ENCODE data around the gene TENM3. TPM values are rescaled to one million over a fixed set of nuclear protein-coding genes. Genes with fewer than 3 reads are reported as not detected.

The TENM3 gene
- total and polyA plus RNA-seq, 10 of the 15 experiments (the other 5 are each of a cell fraction or from before 2014, with no cell fraction given) = 0.01 to 1.7 (median 0.08) TPM; not detected in 2

DNA sequence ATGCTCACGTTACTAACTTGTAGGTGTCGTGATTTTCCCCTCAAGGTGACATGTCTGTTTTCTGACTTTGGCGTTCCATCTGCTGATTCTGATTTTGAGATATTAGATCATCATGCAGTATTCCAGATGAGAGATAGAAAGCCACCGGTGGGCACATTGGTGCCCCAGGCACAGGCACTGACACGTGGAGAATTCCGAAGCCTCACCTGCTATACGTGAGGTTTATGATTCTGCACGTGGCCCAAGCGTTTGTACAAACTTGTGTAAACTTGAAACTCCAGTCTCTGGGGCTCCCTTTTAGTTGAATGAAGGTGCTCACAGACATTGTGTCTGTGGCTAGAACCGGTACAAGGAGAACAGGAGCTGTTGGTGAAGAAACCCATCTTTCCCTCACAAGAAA lies 81.1 kb downstream of the TENM3 start:
- TF ChIP-seq, protein P1, sequence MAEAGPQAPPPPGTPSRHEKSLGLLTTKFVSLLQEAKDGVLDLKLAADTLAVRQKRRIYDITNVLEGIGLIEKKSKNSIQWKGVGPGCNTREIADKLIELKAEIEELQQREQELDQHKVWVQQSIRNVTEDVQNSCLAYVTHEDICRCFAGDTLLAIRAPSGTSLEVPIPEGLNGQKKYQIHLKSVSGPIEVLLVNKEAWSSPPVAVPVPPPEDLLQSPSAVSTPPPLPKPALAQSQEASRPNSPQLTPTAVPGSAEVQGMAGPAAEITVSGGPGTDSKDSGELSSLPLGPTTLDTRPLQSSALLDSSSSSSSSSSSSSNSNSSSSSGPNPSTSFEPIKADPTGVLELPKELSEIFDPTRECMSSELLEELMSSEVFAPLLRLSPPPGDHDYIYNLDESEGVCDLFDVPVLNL (IDR thresholded peaks at IDR 0.05; ENCODE audit: low read depth, low read length) = no peak
- TF ChIP-seq RAD21 (IDR thresholded peaks at IDR 0.05; ENCODE audit: insufficient read depth, low read depth, low read length) (no peak), IKZF2 (IDR thresholded peaks at IDR 0.05) (no peak), SIN3A (IDR thresholded peaks at IDR 0.05; ENCODE audit: low read depth, low read length) (no peak), CBX3 (IDR thresholded peaks at IDR 0.05; ENCODE audit: borderline replicate concordance, low read depth) (no peak), EZH2 (IDR thresholded peaks at IDR 0.05; ENCODE audit: borderline replicate concordance, control insufficient read depth, low read depth, low read length) (no peak), CBFB (IDR thresholded peaks at IDR 0.05; ENCODE audit: low read depth) (no peak), SREBF1 (IDR thresholded peaks at IDR 0.05; ENCODE audit: low read length) (no peak), RB1 (IDR thresholded peaks at IDR 0.05; ENCODE audit: borderline replicate concordance) (no peak), IKZF1 (conservative IDR thresholded peaks at IDR 0.05) (no peak), ZNF24 (IDR thresholded peaks at IDR 0.05) (no peak), RFX5 (IDR thresholded peaks at IDR 0.05; ENCODE audit: low read depth, low read length) (no peak), SP1 (IDR thresholded peaks at IDR 0.05; ENCODE audit: low read depth, low read length) (no peak), ETV6 (conservative IDR thresholded peaks at IDR 0.05 in 1 of 2, IDR thresholded peaks at IDR 0.05 in 1 of 2; ENCODE audit: borderline replicate concordance in 1 of 2, low read depth in 1 of 2) (no peak), TAF1 (IDR thresholded peaks at IDR 0.05; ENCODE audit: borderline replicate concordance, low read depth, low read length) (no peak), SPI1 (IDR thresholded peaks at IDR 0.05; ENCODE audit: borderline replicate concordance, insufficient read depth, low read depth, low read length) (no peak)
- TF ChIP-seq, protein P2, sequence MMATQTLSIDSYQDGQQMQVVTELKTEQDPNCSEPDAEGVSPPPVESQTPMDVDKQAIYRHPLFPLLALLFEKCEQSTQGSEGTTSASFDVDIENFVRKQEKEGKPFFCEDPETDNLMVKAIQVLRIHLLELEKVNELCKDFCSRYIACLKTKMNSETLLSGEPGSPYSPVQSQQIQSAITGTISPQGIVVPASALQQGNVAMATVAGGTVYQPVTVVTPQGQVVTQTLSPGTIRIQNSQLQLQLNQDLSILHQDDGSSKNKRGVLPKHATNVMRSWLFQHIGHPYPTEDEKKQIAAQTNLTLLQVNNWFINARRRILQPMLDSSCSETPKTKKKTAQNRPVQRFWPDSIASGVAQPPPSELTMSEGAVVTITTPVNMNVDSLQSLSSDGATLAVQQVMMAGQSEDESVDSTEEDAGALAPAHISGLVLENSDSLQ (IDR thresholded peaks at IDR 0.05) = no peak
- TF ChIP-seq, protein P3, sequence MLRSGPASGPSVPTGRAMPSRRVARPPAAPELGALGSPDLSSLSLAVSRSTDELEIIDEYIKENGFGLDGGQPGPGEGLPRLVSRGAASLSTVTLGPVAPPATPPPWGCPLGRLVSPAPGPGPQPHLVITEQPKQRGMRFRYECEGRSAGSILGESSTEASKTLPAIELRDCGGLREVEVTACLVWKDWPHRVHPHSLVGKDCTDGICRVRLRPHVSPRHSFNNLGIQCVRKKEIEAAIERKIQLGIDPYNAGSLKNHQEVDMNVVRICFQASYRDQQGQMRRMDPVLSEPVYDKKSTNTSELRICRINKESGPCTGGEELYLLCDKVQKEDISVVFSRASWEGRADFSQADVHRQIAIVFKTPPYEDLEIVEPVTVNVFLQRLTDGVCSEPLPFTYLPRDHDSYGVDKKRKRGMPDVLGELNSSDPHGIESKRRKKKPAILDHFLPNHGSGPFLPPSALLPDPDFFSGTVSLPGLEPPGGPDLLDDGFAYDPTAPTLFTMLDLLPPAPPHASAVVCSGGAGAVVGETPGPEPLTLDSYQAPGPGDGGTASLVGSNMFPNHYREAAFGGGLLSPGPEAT (IDR thresholded peaks at IDR 0.05; ENCODE audit: low read depth) = no peak
- TF ChIP-seq, protein P4, sequence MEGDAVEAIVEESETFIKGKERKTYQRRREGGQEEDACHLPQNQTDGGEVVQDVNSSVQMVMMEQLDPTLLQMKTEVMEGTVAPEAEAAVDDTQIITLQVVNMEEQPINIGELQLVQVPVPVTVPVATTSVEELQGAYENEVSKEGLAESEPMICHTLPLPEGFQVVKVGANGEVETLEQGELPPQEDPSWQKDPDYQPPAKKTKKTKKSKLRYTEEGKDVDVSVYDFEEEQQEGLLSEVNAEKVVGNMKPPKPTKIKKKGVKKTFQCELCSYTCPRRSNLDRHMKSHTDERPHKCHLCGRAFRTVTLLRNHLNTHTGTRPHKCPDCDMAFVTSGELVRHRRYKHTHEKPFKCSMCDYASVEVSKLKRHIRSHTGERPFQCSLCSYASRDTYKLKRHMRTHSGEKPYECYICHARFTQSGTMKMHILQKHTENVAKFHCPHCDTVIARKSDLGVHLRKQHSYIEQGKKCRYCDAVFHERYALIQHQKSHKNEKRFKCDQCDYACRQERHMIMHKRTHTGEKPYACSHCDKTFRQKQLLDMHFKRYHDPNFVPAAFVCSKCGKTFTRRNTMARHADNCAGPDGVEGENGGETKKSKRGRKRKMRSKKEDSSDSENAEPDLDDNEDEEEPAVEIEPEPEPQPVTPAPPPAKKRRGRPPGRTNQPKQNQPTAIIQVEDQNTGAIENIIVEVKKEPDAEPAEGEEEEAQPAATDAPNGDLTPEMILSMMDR (IDR thresholded peaks at IDR 0.05 in 2 of 3, conservative IDR thresholded peaks at IDR 0.05 in 1 of 3; ENCODE audit: control insufficient read depth in 2 of 3, extremely low read depth in 1 of 3, insufficient read depth in 1 of 3, low read depth in 3 of 3, low read length in 3 of 3) = no peak
- ChIA-PET POLR2A (no interaction called here), RAD21 (ENCODE audit: unreplicated experiment) (no interaction called here), SMC1A (ENCODE audit: uncharacterized antibody, unreplicated experiment) (no interaction called here), CTCF (no interaction called here)
- H3K4me2 ChIP-seq (ENCODE audit: control insufficient read depth, insufficient read depth) = no peak overlapping the region
- DNase-seq (ENCODE audit: low read depth, low spot score) (no peak), FAIRE-seq (no peak), ATAC-seq (no peak)
- H3K9ac ChIP-seq (ENCODE audit: control insufficient read depth, insufficient read depth, low read length) = no peak overlapping the region
- no peaks in the 10 kb centered on the region; a peak in 1 of 4 replicates for H3K27me3 ChIP-seq (replicated peaks in 1 of 2; ENCODE audit: control insufficient read depth in 2 of 2, insufficient read depth in 2 of 2, low read length in 1 of 2)
- no peaks in the 10 kb centered on the region for H4K20me1 ChIP-seq (ENCODE audit: control insufficient read depth, insufficient read depth)
- in situ Hi-C loops (cut with MboI) (no loop called here), intact Hi-C loops (cut with micrococcal nuclease; ENCODE audit: unreplicated experiment) (no loop called here)
- no peak overlapping the region for H3K4me3 ChIP-seq
- no peak overlapping the region for H2AFZ ChIP-seq (ENCODE audit: control insufficient read depth, low read depth, low read length)
- no peaks in the 10 kb centered on the region for H3K9me3 ChIP-seq (replicated peaks; ENCODE audit: control insufficient read depth, insufficient read depth, low read length)
- no TSS peak for BruUV-seq (replicated peaks)
- no peak overlapping the region for H3K27ac ChIP-seq (ENCODE audit: control insufficient read depth, insufficient read depth)
- WGBS (ENCODE audit: insufficient coverage, insufficient replicate concordance, low lambda C conversion rate, missing lambda C conversion rate) = 34% methylated on average over 10 of the region's 10 CpGs
- H3K4me1 ChIP-seq (ENCODE audit: control insufficient read depth, insufficient read depth, low read length) = no peaks in the 10 kb centered on the region
- H3K79me2 ChIP-seq (ENCODE audit: control insufficient read depth, insufficient read depth, low read length) = no peaks in the 10 kb centered on the region
- H3K36me3 ChIP-seq (ENCODE audit: control insufficient read depth in 2 of 2, insufficient read depth in 2 of 2, low read length in 1 of 2) = no peaks in the 10 kb centered on the region

Data from GM12878 (cell line).